Stimulated activated CD4-positive, alpha-beta T cell treated with anti-CD3 and anti-CD28 coated beads, Interleukin-12 subunit alpha, Interleukin-12 subunit beta, amount 100 ng/mL, for 24 hours (primary cell): ENCODE results near the gene MGAM2.

Experiments used
- DNase-seq, 2 experiments: peaks; one replicate each; pipeline ENCODE4 v3.0.0-alpha.2; 2020; ENCODE audit warnings: low read depth in 2 of 2

Gene MGAM2

GRCh38 chr7:142176901-142177300 lies 65.4 kb downstream of the MGAM2 start:
- no peak for DNase-seq

- DNase-seq = no peak
Observed at GRCh38 chr7:142177869-142178268, 66.4 kb downstream of the MGAM2 start.

- DNase-seq = no peak
Observed at GRCh38 chr7:142180426-142180825, 68.9 kb downstream of the MGAM2 start.

- no peak for DNase-seq
Observed at GRCh38 chr7:142181211-142181610, 69.7 kb downstream of the MGAM2 start.

- no peak for DNase-seq
Observed at GRCh38 chr7:142181966-142182365, 70.4 kb downstream of the MGAM2 start.

- DNase-seq = no peak
Observed at GRCh38 chr7:142185069-142185468, 73.6 kb downstream of the MGAM2 start.

- no peak for DNase-seq
Observed at GRCh38 chr7:142185801-142186200, 74.3 kb downstream of the MGAM2 start.

GRCh38 chr7:142188154-142188553 lies 76.6 kb downstream of the MGAM2 start:
- no peak for DNase-seq

GRCh38 chr7:142188846-142189245 lies 77.3 kb downstream of the MGAM2 start:
- DNase-seq = no peak

- DNase-seq = no peak
Observed at GRCh38 chr7:142194201-142194600, 82.7 kb downstream of the MGAM2 start.

- no peak for DNase-seq
Observed at GRCh38 chr7:142196066-142196840, 84.7 kb downstream of the MGAM2 start.

- DNase-seq = no peak
Observed at GRCh38 chr7:142200206-142200605, 88.7 kb downstream of the MGAM2 start.

GRCh38 chr7:142228537-142229104 lies 117.1 kb downstream of the MGAM2 start:
- no peak for DNase-seq

- DNase-seq = no peak
Observed at GRCh38 chr7:142231716-142232115, 120.2 kb downstream of the MGAM2 start.

GRCh38 chr7:142240546-142240945 lies 129.0 kb downstream of the MGAM2 start:
- no peak for DNase-seq

- no peak for DNase-seq
Observed at GRCh38 chr7:142243823-142244222, 132.3 kb downstream of the MGAM2 start.

GRCh38 chr7:142248166-142249160 lies 136.9 kb downstream of the MGAM2 start:
- no peak for DNase-seq

GRCh38 chr7:142249918-142250317 lies 138.4 kb downstream of the MGAM2 start:
- no peak for DNase-seq

GRCh38 chr7:142250705-142251104 lies 139.2 kb downstream of the MGAM2 start:
- DNase-seq = no peak

GRCh38 chr7:142257958-142258357 lies 146.4 kb downstream of the MGAM2 start, which contains the start of gene PRSS58:
Gene PRSS58 (minus strand): TSS chr7:142258058. CDS start chr7:142257707, 351 bp downstream.
- no peak for DNase-seq

GRCh38 chr7:142263598-142264380 lies 152.3 kb downstream of the MGAM2 start:
- no peak for DNase-seq
